KMS-11 (cell line): ENCODE measurements around the gene LCE4A.

Source experiments
- H2AFZ ChIP-seq: fragments of 200-600 bp; sonication (generic); 2 replicates; pipeline ENCODE4 v1.6.1; 2016; ENCODE audit warnings: antibody characterized with exemption, mixed run types, low read depth
- H3K27ac ChIP-seq: fragments of 200-600 bp; sonication (generic); 2 replicates; pipeline ENCODE4 v1.6.1; 2016; ENCODE audit warnings: mild to moderate bottlenecking, mixed run types
- H3K27me3 ChIP-seq: fragments of 200-600 bp; sonication (generic); 2 replicates; pipeline ENCODE4 v1.6.1; 2017; ENCODE audit warnings: mild to moderate bottlenecking, low read depth, mixed run types, moderate library complexity; ENCODE audit not compliant: insufficient read depth
- H3K36me3 ChIP-seq: fragments of 200-600 bp; sonication (generic); 2 replicates; pipeline ENCODE4 v1.6.1; 2017; ENCODE audit warnings: mild to moderate bottlenecking, mixed run types; ENCODE audit not compliant: insufficient read depth
- H3K4me1 ChIP-seq: fragments of 200-600 bp; sonication (generic); 2 replicates; pipeline ENCODE4 v1.6.1; 2016; ENCODE audit warnings: mild to moderate bottlenecking, low read depth, mixed run types; ENCODE audit not compliant: poor library complexity, severe bottlenecking
- H3K4me2 ChIP-seq: fragments of 200-600 bp; sonication (generic); 2 replicates; pipeline ENCODE4 v1.7.0; 2016; ENCODE audit warnings: mild to moderate bottlenecking, mixed run types
- H3K4me3 ChIP-seq: fragments of 200-600 bp; sonication (generic); IDR thresholded peaks from 2 replicates; pipeline ENCODE4 v1.6.1; 2017; ENCODE audit warnings: low read depth, low read length, mixed read lengths; ENCODE audit not compliant: insufficient read depth
- H3K79me2 ChIP-seq: fragments of 200-600 bp; sonication (generic); 2 replicates; pipeline ENCODE4 v1.6.1; 2016; ENCODE audit warnings: low read depth, mixed run types; ENCODE audit not compliant: insufficient read depth
- H3K9ac ChIP-seq: fragments of 200-600 bp; sonication (generic); 2 replicates; pipeline ENCODE4 v1.6.1; 2016; ENCODE audit warnings: mild to moderate bottlenecking, mixed run types
- H4K20me1 ChIP-seq: fragments of 200-600 bp; sonication (generic); 2 replicates; pipeline ENCODE4 v1.6.1; 2016; ENCODE audit warnings: mild to moderate bottlenecking, mixed run types; ENCODE audit not compliant: insufficient read depth
- TF ChIP-seq, protein P1 (sequence below): fragments of 200-600 bp; sonication (generic); conservative IDR thresholded peaks from 2 replicates; pipeline ENCODE4 v1.6.1; 2017; ENCODE audit warnings: low read depth, mild to moderate bottlenecking, antibody characterized with exemption, low read length, moderate library complexity, mixed read lengths

LCE4A gene

DNA sequence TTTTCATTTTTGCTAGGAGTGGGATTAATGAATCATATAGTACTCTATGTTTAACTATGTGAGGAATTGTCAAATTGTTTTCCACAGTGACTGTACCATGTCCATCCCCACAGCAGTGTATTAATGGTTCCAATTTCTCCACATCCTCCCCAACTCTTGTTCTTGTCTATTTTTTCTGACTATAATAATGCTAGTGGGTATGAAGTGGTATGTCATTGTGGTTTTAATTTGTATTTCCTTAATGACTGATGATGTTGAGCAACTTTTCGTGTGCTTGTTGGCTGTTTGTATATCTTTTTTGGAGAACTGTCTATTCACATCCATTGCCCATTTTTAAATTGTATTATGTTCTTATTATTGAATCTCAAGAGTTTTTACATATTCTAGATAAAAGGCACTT is 39.9 kb downstream of the LCE4A start:
- no peak overlapping the region for H3K27ac ChIP-seq
- no peak overlapping the region for H3K9ac ChIP-seq
- TF ChIP-seq, protein P1, sequence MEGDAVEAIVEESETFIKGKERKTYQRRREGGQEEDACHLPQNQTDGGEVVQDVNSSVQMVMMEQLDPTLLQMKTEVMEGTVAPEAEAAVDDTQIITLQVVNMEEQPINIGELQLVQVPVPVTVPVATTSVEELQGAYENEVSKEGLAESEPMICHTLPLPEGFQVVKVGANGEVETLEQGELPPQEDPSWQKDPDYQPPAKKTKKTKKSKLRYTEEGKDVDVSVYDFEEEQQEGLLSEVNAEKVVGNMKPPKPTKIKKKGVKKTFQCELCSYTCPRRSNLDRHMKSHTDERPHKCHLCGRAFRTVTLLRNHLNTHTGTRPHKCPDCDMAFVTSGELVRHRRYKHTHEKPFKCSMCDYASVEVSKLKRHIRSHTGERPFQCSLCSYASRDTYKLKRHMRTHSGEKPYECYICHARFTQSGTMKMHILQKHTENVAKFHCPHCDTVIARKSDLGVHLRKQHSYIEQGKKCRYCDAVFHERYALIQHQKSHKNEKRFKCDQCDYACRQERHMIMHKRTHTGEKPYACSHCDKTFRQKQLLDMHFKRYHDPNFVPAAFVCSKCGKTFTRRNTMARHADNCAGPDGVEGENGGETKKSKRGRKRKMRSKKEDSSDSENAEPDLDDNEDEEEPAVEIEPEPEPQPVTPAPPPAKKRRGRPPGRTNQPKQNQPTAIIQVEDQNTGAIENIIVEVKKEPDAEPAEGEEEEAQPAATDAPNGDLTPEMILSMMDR: no peak
- no peaks in the 10 kb centered on the region for H4K20me1 ChIP-seq
- H3K4me3 ChIP-seq: no peak overlapping the region
- H3K36me3 ChIP-seq: no peaks in the 10 kb centered on the region
- no peak overlapping the region for H2AFZ ChIP-seq
- no peak overlapping the region for H3K4me2 ChIP-seq
- H3K79me2 ChIP-seq: no peaks in the 10 kb centered on the region
- H3K4me1 ChIP-seq: no peaks in the 10 kb centered on the region
- H3K27me3 ChIP-seq: no peaks in the 10 kb centered on the region

- H3K4me2 ChIP-seq: no peak overlapping the region
Measured at GRCh38 chr1:152752225-152752624, 44.3 kb downstream of the LCE4A start.

DNA sequence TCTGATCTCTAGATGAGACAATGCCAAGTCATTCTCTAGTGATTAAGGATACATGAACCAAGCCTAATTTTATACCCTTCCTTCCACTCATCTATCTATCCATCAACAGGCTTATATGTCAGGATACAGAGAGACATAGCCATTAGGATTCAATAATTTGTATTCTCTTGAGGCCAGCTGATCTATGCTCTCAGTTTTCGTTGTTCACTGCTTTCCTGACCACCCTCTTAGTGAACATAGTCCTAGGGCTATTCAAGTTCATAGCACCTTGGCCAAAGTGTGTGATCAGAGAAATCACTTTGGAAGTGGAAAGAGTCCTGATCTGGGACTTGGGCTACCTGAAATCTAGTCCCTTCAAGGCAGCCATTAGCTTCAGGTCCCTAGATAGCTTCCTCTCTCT is 45.6 kb downstream of the LCE4A start:
- H4K20me1 ChIP-seq: no peaks in the 10 kb centered on the region
- H3K36me3 ChIP-seq: no peaks in the 10 kb centered on the region
- TF ChIP-seq, protein P1: no peak

More at GRCh38 chr1:152752225-152752624, 44.3 kb downstream of the LCE4A start:
- H3K4me1 ChIP-seq: no peaks in the 10 kb centered on the region
- no peaks in the 10 kb centered on the region for H3K36me3 ChIP-seq
- no peaks in the 10 kb centered on the region for H3K79me2 ChIP-seq
- H3K9ac ChIP-seq: no peak overlapping the region
- H3K27ac ChIP-seq: no peak overlapping the region
- H3K4me3 ChIP-seq: no peak overlapping the region
- TF ChIP-seq, protein P1: no peak
- no peaks in the 10 kb centered on the region for H3K27me3 ChIP-seq
- H2AFZ ChIP-seq: no peak overlapping the region
- no peaks in the 10 kb centered on the region for H4K20me1 ChIP-seq

DNA sequence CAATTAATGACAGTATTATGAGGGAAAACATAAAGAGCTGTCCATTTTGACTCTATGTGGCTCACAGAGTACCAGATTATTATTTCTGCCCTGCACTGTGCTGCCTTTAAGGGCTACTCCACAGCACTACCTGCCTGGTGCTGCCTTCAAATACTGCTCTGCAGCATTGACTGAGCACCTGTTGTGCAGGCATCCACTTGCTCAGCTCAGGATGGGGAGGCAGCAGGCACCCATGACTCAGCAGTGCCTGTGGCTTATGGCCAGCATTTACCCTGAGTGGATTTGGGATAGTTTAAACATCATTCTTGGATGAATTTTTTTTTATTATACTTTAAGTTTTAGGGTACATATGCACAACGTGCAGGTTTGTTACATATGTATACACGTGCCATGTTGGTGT is 48.9 kb downstream of the LCE4A start:
- H3K9ac ChIP-seq: no peak overlapping the region
- H3K79me2 ChIP-seq: no peaks in the 10 kb centered on the region
- no peaks in the 10 kb centered on the region for H3K4me1 ChIP-seq
- H3K27ac ChIP-seq: no peak overlapping the region
- TF ChIP-seq, protein P1: no peak
- no peaks in the 10 kb centered on the region for H3K36me3 ChIP-seq
- no peak overlapping the region for H3K4me2 ChIP-seq
- no peak overlapping the region for H2AFZ ChIP-seq
- H3K27me3 ChIP-seq: no peaks in the 10 kb centered on the region
- H4K20me1 ChIP-seq: no peaks in the 10 kb centered on the region
- no peak overlapping the region for H3K4me3 ChIP-seq

More for the DNA sequence above, 45.6 kb downstream of the LCE4A start:
- no peaks in the 10 kb centered on the region for H3K27me3 ChIP-seq
- no peak overlapping the region for H3K9ac ChIP-seq
- H3K4me3 ChIP-seq: no peak overlapping the region
- H3K4me1 ChIP-seq: no peaks in the 10 kb centered on the region
- no peaks in the 10 kb centered on the region for H3K79me2 ChIP-seq
- H3K27ac ChIP-seq: no peak overlapping the region
- no peak overlapping the region for H2AFZ ChIP-seq
- H3K4me2 ChIP-seq: no peak overlapping the region
